Activated CD8-positive, alpha-beta T cell treated with anti-CD3 and anti-CD28 coated beads for 36 hours (primary cell): ENCODE results near the gene KRT79. TPM values are rescaled to one million over a fixed set of nuclear protein-coding genes. Genes with fewer than 3 reads are reported as not detected.

Source experiments
- ATAC-seq: fragments of 200-7000 bp; cut with Tn5 transposase; one replicate; pipeline ENCODE4 v1.10.0; 2021; ENCODE audit warnings: mild to moderate bottlenecking, moderate library complexity
- CTCF ChIA-PET: fragments of 350-600 bp; sonication (Branson Sonifier 250); formaldehyde crosslinking; loops from one replicate; lab custom pipeline; 2021; ENCODE audit warnings: antibody characterized with exemption; lab: Charles Lee
- POLR2A ChIA-PET: fragments of 350-600 bp; sonication (Branson Sonifier 250); formaldehyde crosslinking; loops from one replicate; lab custom pipeline; 2021; ENCODE audit warnings: antibody characterized with exemption; lab: Charles Lee
- DNase-seq: peaks from one replicate; pipeline ENCODE4 v3.0.0-alpha.2; 2020
- H3K27ac Mint-ChIP-seq: one replicate; pipeline ENCODE4 v1.8.0; 2021; ENCODE audit warnings: mild to moderate bottlenecking, mixed read lengths
- H3K27me3 Mint-ChIP-seq: one replicate; pipeline ENCODE4 v1.8.0; 2021; ENCODE audit warnings: mixed read lengths
- H3K36me3 Mint-ChIP-seq: one replicate; pipeline ENCODE4 v1.8.0; 2021; ENCODE audit warnings: low read depth, mixed read lengths
- H3K4me1 Mint-ChIP-seq: one replicate; pipeline ENCODE4 v1.8.0; 2021; ENCODE audit warnings: low read depth, mixed read lengths
- H3K4me3 Mint-ChIP-seq: one replicate; pipeline ENCODE4 v1.8.0; 2021; ENCODE audit warnings: mild to moderate bottlenecking, moderate library complexity, mixed read lengths
- H3K9me3 Mint-ChIP-seq: one replicate; pipeline ENCODE4 v1.8.0; 2021; ENCODE audit warnings: mixed read lengths
- intact Hi-C: fragments of 100-400 bp; cut with micrococcal nuclease; formaldehyde crosslinking; loops from one replicate; pipeline ENCODE4 v1.10.0; 2022
- total RNA-seq, 2 experiments: library from RNA; stranded (reverse); gene quantifications; one replicate each; pipeline ENCODE4 v1.2.3, GENCODE V29; 2021
- TF ChIP-seq, protein P1 (sequence below): fragments of 200-600 bp; IDR thresholded peaks from one replicate; pipeline ENCODE4 v1.8.0; 2022; ENCODE audit warnings: antibody characterized with exemption, mild to moderate bottlenecking

Gene KRT79
- total RNA-seq, 2 experiments from 2014 or later = 0.87 to 1.6 TPM

DNA sequence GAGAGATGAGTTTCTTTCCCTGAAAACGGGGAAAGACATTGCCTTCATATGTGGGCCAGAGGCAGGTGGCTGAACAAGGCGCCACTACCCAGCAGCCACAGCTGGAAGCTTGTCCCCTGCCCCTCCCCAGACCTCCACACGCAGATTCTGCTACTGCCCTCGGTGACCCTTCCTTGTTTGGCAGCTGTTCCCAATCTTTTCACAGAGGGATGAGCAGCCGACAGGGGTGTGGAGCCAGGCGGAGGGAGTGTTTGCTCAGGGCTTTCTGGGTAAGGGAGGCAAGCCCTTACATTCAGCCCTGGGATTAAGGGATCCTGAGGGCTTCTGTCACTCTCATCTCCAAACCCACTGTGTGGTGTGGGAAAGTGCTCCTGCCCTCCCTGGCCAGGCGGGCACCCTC lies 15.7 kb downstream of the KRT79 start:
- ChIA-PET CTCF (interaction anchor here (1.1 to 1.7 kb wide), 2 partner anchors 48 to 66 kb away, joined by 4 to 7 read pairs; no protein-coding TSS in a partner anchor), POLR2A (no interaction called here)
- Mint-ChIP-seq H3K4me3 (no peak overlapping the region), H3K36me3 (no peaks in the 10 kb centered on the region), H3K27ac (no peak overlapping the region), H3K9me3 (no peaks in the 10 kb centered on the region), H3K27me3 (peaks cover 1% of the 10 kb centered on the region), H3K4me1 (peaks cover 10% of the 10 kb centered on the region)
- intact Hi-C loops = no loop called here
- TF ChIP-seq, protein P1, sequence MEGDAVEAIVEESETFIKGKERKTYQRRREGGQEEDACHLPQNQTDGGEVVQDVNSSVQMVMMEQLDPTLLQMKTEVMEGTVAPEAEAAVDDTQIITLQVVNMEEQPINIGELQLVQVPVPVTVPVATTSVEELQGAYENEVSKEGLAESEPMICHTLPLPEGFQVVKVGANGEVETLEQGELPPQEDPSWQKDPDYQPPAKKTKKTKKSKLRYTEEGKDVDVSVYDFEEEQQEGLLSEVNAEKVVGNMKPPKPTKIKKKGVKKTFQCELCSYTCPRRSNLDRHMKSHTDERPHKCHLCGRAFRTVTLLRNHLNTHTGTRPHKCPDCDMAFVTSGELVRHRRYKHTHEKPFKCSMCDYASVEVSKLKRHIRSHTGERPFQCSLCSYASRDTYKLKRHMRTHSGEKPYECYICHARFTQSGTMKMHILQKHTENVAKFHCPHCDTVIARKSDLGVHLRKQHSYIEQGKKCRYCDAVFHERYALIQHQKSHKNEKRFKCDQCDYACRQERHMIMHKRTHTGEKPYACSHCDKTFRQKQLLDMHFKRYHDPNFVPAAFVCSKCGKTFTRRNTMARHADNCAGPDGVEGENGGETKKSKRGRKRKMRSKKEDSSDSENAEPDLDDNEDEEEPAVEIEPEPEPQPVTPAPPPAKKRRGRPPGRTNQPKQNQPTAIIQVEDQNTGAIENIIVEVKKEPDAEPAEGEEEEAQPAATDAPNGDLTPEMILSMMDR = no peak
- ATAC-seq = no peak
- DNase-seq = no peak

DNA sequence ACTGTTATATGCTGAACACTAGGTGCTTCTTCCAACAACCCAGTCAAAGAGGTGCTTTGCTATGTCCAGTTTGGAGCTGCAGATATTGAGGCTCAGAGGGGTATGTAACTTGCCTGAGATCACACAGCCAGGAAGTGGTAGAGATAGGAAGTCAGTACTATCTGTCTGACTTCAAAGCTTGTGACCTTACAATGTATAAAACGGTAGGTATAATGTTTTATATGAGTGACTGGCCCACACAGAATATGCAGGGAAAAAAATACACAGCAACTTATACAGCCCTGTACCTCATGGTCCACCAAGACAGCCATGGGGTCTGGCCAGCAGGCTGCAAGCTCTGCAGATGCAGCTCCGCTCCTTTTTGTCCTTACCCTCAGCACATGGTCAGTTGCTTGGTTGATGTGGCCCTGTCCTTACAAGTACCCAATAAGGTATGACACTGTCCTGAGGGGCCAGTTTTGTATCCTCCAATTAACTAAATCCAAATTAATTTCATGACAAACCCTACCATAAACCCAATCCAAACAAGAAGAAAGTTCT lies 16.3 kb downstream of the KRT79 start:
- ChIA-PET CTCF (interaction anchor here (1.1 to 1.7 kb wide), 3 partner anchors 48 to 163 kb away, joined by 4 to 7 read pairs (median 4); no protein-coding TSS in a partner anchor), POLR2A (interaction anchor here (0.8 kb wide), 1 partner anchor 28 kb away, joined by 3 read pairs; no protein-coding TSS in a partner anchor)
- Mint-ChIP-seq H3K27ac (no peak overlapping the region), H3K27me3 (peaks cover 1% of the 10 kb centered on the region), H3K9me3 (no peaks in the 10 kb centered on the region), H3K4me3 (no peak overlapping the region), H3K4me1 (peaks cover 10% of the 10 kb centered on the region), H3K36me3 (no peaks in the 10 kb centered on the region)
- DNase-seq (no peak), ATAC-seq (peak; percentile 68)
- intact Hi-C loops = no loop called here
- TF ChIP-seq, protein P1 = no peak

DNA sequence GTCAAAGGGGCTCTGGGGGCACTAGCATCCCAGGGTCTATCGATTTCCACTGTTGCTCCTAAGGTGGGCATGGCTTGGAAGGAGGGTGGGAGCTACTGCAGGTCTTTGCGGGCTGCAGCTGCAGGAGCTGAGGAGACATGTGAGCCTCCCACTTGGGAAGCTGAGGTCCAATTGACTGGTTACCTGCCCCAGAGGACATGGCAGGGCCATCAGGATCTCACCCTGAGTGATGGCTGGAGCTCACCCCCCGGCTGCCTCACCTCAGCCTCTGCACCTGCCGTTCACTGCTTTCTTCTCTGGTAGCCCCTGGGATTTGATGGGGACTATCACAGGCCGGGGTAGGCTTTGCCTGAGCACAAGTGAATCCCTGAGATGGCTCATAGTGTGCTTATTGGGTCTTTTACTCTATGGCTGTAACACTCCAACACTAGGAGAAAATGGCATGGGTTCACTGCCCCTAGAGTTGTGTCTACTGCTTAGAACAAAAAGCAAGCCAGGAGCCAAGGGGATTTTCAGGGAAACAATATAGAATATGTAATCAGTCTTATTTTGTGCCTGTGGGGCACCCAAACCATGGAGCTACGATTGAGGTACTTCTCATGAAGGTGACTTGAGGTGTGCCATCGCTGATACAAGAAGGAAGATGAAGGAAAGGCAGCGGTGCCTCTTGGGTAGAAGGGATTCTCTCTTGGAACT lies 17.0 kb downstream of the KRT79 start:
- Mint-ChIP-seq H3K4me1 (peaks cover 10% of the 10 kb centered on the region), H3K27ac (no peak overlapping the region), H3K9me3 (no peaks in the 10 kb centered on the region), H3K27me3 (peaks cover 1% of the 10 kb centered on the region), H3K4me3 (no peak overlapping the region), H3K36me3 (no peaks in the 10 kb centered on the region)
- ChIA-PET CTCF (interaction anchor here (1.1 to 1.7 kb wide), 3 partner anchors 49 to 163 kb away, joined by 4 to 7 read pairs (median 4); no protein-coding TSS in a partner anchor), POLR2A (interaction anchor here (0.8 kb wide), 1 partner anchor 27 kb away, joined by 3 read pairs; no protein-coding TSS in a partner anchor)
- ATAC-seq (no peak), DNase-seq (no peak)
- intact Hi-C loops = no loop called here
- TF ChIP-seq, protein P1 = no peak

DNA sequence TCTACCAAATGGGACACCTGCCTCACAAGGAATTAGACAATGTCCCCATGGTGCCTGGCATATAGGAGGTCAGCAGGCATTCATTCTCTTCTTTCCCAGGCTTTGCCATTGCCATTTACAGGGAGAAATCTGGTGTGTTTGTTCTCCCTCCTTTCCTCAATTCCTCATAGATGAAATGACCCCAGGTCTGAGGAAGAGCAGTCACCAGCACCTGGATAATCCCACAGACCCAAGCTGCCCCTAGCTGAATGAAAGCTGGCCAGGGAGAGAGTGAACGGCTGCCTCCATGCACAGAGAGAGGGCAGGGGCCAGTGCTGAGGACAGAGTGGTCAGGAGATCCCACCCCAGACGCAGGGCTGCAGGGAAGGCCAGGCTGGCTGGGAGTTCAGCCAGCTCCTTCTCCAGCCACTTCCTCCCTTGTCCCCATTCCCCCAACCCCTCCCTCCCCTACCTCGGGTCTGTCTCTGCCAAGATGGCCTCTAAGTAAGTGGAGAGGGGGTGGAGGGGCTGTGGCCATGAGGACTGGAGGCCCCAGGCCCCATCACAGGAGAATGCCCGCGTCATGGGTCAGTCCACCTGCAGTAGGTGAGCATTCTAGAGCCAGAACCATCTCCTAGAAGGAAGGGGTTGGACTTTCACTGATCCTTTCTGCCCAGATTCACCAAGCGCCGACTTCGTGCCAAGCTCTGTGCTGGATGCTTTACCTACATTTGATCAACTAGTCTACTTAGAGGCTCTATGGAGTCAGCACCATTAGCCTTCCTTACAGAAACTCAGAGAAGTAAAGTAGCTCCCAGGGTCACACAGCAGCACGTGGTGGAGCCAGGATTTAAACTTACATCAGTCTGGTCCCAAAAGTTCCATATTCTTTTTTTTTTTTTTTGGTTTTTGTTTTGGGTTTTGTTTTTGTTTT lies 18.2 kb downstream of the KRT79 start:
- ATAC-seq (no peak), DNase-seq (no peak)
- no peak overlapping the region for H3K27ac Mint-ChIP-seq
- H3K27me3 Mint-ChIP-seq = peaks cover 1% of the 10 kb centered on the region
- no peak overlapping the region for H3K4me3 Mint-ChIP-seq
- H3K36me3 Mint-ChIP-seq = no peaks in the 10 kb centered on the region
- H3K9me3 Mint-ChIP-seq = no peaks in the 10 kb centered on the region
- TF ChIP-seq, protein P1 = no peak
- POLR2A ChIA-PET = interaction anchor here (0.5 kb wide), 1 partner anchor 442 kb away, joined by 3 read pairs; no protein-coding TSS in a partner anchor
- CTCF ChIA-PET = interaction anchor here (0.6 kb wide), 1 partner anchor 15 kb away, joined by 3 read pairs; no protein-coding TSS in a partner anchor
- intact Hi-C loops = no loop called here
- peaks cover 10% of the 10 kb centered on the region for H3K4me1 Mint-ChIP-seq
